Measurements from ENCODE around the gene COL18A1.
"Not testable (repeated sequence)": the region's sequence is repeated elsewhere in the genome, so short reads cannot be mapped to it uniquely, and the experiment has no call there.

Gene COL18A1

DNA sequence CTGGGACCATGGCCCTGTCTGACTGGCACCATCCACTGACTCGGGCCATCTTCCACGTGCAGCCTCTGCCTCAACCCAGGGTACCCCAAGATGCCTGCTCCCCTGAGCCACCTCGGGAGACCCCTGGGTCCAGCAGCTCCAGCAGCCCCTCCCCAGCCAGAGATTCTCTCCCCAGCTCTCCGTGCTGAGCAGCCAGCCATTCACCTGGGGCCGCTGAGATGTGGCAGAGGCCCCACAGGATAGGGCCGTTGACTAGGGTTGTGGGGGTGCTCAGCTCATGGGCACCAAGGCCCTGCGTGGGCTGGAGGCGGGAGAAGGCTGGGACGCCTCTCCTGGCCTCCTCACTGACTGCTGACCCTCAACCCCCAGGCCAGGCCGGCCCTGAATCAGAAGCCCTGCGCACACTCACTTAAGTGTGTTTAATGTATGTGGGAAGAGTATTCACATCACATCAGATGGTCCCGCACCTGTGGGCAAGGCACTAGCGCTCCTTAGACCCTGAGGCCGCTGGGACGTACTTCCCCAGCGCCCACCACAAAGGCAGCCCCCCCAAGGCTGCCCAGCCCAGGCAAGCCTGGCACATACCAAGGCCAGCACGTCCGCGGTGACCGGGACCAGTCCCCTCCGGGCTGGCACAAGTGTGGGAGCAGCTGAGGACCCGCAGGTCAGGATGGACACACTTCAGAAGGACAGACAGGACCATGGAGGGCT, 109.5 kb downstream of the COL18A1 start:
- no peak for DNase-seq

- no peak for DNase-seq
Observed at GRCh38 chr21:45515241-45516061, 110.5 kb downstream of the COL18A1 start.

DNA sequence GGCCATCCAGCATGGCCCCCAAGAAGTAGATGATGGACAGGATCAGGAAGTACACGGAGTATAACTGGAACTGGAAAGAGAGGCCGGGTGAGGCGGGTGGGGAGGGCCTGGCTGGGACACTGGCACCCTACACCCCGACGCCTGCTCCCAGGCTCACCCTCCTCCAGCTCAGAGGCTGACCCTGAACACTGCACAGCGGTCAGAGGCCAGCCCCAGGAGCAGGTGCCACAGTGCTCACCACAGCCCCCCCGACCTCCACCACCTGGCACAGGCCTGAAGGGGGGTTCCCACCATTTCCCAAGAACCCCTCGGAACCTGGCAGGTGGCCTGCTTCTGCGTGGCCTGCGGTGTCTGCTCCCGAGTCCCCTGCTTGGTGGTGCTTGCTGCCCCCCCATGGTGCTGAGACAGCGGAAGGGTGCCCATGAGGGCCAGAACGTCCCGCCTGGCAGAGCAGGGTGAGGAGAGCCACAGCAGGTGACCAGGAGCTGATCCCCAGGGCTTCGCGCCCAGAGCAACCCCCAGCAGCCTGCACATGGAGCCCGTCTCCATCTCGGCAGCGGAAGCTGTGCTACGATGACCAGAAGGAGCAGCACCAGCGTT, 111.2 kb downstream of the COL18A1 start:
- DNase-seq = no peak

DNA sequence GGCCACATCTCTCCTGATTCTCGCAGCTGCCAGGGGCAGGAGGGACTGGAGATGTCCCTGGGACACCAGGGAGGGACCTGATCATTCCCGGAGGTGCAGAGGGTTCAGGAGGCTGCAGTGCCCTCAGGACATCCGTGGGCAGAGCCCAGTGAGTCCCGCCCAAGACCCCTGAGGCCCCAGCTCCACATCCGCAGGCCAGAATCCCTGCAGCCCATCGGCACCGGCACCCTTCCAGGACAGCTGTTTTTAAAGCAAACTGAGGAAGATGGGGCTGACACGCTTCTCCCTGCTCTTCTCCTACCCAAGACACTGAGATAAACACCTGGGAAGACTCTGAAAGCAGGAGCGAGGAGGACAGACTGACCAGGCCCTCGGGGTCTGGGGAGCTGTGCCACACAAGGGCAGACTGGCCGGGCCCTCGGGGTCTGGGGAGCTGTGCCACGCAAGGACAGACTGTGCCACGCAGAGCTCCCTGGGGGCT, 111.7 kb downstream of the COL18A1 start:
- DNase-seq = no peak

- DNase-seq = no peak
Observed at GRCh38 chr21:45517249-45518065, 112.5 kb downstream of the COL18A1 start.

DNA sequence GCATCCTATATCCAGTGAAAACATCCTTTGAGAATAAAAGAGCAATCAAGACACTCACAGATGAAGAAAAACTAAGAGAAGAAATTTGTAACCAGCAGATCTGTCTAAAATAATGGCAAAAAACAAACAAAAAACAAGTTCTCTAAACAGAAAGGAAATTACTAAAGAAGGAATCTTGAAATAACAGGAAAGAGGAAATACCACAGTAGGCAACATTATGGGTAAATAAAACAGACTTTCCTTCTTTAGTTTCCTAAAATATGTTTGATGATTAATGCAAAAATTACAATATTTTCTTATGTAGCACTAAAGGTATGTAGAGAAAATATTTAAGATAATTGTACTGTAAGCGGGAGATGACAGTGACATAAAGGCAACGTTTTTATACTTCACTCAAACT, 113.8 kb downstream of the COL18A1 start:
- DNase-seq = no peak

- no peak for DNase-seq
Observed at GRCh38 chr21:45519182-45519581, 114.2 kb downstream of the COL18A1 start.

- DNase-seq = no peak
Observed at GRCh38 chr21:45521241-45521640, 116.3 kb downstream of the COL18A1 start.

GRCh38 chr21:45522381-45522780, 117.4 kb downstream of the COL18A1 start:
- no peak for DNase-seq

DNA sequence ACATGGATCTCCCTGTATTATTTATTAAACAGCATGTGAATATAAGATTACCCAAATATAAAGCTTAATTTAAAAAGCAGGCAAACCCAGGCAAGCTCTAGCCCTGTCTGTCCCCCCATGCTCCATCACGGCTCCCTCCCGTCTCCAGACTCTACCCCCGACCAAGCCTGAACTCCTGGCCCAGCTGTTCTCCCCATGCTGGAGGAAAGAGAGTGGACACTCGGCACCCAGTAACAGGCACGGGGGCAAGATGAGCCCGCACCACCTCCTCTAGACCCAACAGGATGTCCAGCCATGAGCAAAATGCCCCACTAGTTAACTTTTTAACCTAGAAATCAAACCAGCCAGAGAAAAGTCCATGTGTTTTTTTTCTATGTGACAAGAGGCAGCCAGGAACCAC, 118.0 kb downstream of the COL18A1 start:
- no peak for DNase-seq

GRCh38 chr21:45523411-45524101, 118.6 kb downstream of the COL18A1 start:
- DNase-seq = no peak

DNA sequence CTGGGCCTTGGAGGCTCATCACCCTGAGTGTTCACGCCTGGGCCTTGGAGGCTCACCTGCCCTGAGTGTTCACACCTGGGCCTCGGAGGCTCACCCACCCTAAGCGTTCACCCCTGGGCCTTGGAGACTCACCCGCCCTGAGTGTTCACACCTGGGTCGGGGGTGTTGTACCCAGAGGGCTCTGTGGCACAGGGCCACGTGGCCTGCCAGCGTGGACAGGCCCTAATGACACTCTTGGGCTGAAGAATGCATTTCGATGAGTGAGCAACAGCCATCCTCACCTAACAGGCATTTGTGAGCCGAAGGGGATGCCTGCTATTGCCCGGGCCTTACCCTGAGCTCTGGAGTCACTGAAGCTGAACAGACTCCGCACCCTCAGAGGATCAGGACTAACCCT, 119.8 kb downstream of the COL18A1 start:
- DNase-seq = no peak

- DNase-seq = no peak
Observed at GRCh38 chr21:45525153-45525909, 120.4 kb downstream of the COL18A1 start.

GRCh38 chr21:45525910-45526306, 120.9 kb downstream of the COL18A1 start:
- no peak for DNase-seq

DNA sequence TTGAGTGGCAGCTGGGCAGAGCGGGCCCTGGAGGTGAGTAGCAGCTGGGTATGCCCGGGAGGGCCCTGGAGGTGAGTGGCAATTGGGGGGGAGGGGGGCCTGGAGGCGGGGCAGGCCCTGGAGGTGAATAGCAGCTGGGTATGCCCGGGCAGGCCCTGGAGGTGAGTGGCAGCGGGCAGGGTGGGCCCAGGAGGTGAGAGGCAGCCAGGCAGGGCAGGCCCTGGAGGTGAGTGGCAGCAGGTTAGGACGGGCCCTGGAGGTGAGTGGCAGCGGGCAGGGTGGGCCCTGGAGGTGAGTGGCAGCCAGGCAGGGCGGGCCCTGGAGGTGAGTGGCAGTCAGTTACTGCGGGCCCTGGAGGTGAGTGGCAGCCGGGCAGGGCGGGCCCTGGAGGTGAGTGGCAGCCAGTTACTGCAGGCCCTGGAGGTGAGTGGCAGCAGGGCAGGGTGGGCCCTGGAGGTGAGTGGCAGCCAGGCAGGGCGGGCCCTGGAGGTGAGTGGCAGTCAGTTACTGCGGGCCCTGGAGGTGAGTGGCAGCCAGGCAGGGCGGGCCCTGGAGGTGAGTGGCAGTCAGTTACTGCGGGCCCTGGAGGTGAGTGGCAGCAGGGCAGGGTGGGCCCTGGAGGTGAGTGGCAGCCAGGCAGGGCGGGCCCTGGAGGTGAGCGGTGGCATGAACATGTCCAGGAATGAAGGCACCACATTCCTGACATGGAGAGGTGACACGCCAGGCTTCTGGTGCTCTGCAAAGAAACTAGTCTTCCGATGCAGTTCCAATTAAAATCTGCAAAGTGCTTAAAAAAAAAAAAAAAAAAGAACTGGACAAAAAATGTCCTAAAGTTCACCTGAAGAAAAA, 122.4 kb downstream of the COL18A1 start:
- not testable (repeated sequence) for DNase-seq

DNA sequence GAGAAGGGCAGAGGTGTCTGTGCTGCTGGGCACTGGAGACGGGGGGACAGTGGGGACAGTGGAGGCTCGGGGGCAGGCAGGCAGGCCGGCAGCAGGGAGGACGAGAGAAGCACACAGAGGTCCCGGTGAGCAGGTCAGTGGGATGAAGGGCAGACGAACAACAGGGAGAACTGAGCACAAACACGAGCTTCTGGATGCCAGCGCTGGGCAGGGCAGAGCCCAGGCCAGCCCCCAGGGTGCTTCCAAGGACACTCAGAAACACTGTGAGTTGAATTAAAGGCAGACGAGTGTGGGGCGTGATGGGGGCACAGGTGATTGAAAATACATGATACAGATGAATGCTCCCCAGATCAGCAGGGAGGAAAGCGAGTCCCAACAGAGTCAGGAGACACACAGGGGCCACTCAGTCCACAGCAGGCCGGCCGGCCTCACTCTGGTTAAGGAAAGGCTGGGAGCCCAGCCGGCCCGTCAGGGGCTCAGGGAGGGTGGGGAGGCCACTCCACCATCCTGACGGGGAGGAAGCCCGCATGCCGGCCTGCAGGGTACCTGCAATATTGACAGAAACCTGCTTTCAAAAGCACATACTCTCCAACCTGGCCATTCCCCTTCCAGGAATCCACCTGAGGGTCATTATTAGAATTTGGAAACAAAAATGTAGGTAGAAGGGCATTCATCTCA, 123.2 kb downstream of the COL18A1 start:
- no peak for DNase-seq

- DNase-seq = peak in 1 of 51 donors; percentile 19
Observed at GRCh38 chr21:45528981-45529784, 124.2 kb downstream of the COL18A1 start.
